ENCODE results near the gene MICU1.
A peak's percentile ranks its signal among the peaks of the same experiment; 100 is the strongest.

MICU1 gene

GRCh38 chr10:72630144-72630543 lies 4.3 kb upstream of the MICU1 start:
- in situ Hi-C loops (cut with HindIII; ENCODE audit: low sequenced_read_pairs): no loop called here
- H3K4me3 ChIP-seq (ENCODE audit: low read depth, low read length): no peak overlapping the region
- no peak for TF ChIP-seq CTCF (IDR thresholded peaks at IDR 0.05; ENCODE audit: low read depth, low read length, missing control alignments)
- DNase-seq (ENCODE audit: low read depth): no peak

GRCh38 chr10:72626444-72626754 lies 520 bp upstream of the MICU1 start:
- in situ Hi-C loops (cut with HindIII; ENCODE audit: low sequenced_read_pairs): no loop called here
- DNase-seq (ENCODE audit: low read depth): no peak
- TF ChIP-seq CTCF (IDR thresholded peaks at IDR 0.05; ENCODE audit: low read depth, low read length, missing control alignments): no peak
- peak overlapping the region; percentile 94 for H3K4me3 ChIP-seq (ENCODE audit: low read depth, low read length)

GRCh38 chr10:72625276-72625607 lies 637 bp downstream of the MICU1 start:
- H3K4me3 ChIP-seq (ENCODE audit: low read depth, low read length): peak overlapping the region; percentile 94
- no peak for DNase-seq (ENCODE audit: low read depth)
- in situ Hi-C loops (cut with HindIII; ENCODE audit: low sequenced_read_pairs): no loop called here
- TF ChIP-seq CTCF (IDR thresholded peaks at IDR 0.05; ENCODE audit: low read depth, low read length, missing control alignments): no peak

GRCh38 chr10:72622271-72622670 lies 3.6 kb downstream of the MICU1 start:
- in situ Hi-C loops (cut with HindIII; ENCODE audit: low sequenced_read_pairs): no loop called here
- no peak for DNase-seq (ENCODE audit: low read depth)
- no peak for TF ChIP-seq CTCF (IDR thresholded peaks at IDR 0.05; ENCODE audit: low read depth, low read length, missing control alignments)
- H3K4me3 ChIP-seq (ENCODE audit: low read depth, low read length): no peak overlapping the region

- no peak for DNase-seq (ENCODE audit: low read depth)
- TF ChIP-seq CTCF (IDR thresholded peaks at IDR 0.05; ENCODE audit: low read depth, low read length, missing control alignments): no peak
- in situ Hi-C loops (cut with HindIII; ENCODE audit: low sequenced_read_pairs): no loop called here
- no peak overlapping the region for H3K4me3 ChIP-seq (ENCODE audit: low read depth, low read length)
Measured at GRCh38 chr10:72616716-72617115, 9.2 kb downstream of the MICU1 start.

GRCh38 chr10:72615970-72616369 lies 9.9 kb downstream of the MICU1 start:
- in situ Hi-C loops (cut with HindIII; ENCODE audit: low sequenced_read_pairs): no loop called here

More at GRCh38 chr10:72615970-72616369, 9.9 kb downstream of the MICU1 start:
- no peak for DNase-seq (ENCODE audit: low read depth)
- no peak overlapping the region for H3K4me3 ChIP-seq (ENCODE audit: low read depth, low read length)
- no peak for TF ChIP-seq CTCF (IDR thresholded peaks at IDR 0.05; ENCODE audit: low read depth, low read length, missing control alignments)

All from astrocyte of the cerebellum (primary cell).